OCI-LY1 (cell line): ENCODE data around the gene KRTAP3-2.
"Not testable (repeated sequence)": the region's sequence is repeated elsewhere in the genome, so short reads cannot be mapped to it uniquely, and the experiment has no call there.

Experiments
- H2AFZ ChIP-seq: fragments of 200-600 bp; sonication (generic), shearing (Covaris generic); 2 replicates; pipeline ENCODE4 v1.6.0; 2014; ENCODE audit warnings: antibody characterized with exemption, mild to moderate bottlenecking, low read length
- H3F3A ChIP-seq: fragments of 200-600 bp; sonication (generic), shearing (Covaris generic); 2 replicates; pipeline ENCODE4 v1.6.0; 2014; ENCODE audit warnings: mild to moderate bottlenecking, antibody characterized with exemption, low read length, moderate library complexity; ENCODE audit not compliant: insufficient read depth
- H3K27ac ChIP-seq: fragments of 200-600 bp; sonication (generic); 2 replicates; pipeline ENCODE4 v1.5.1; 2014; ENCODE audit warnings: low read length, mixed run types, mild to moderate bottlenecking, low read depth; ENCODE audit not compliant: poor library complexity, severe bottlenecking
- H3K27me3 ChIP-seq: fragments of 200-600 bp; sonication (generic); 2 replicates; pipeline ENCODE4 v1.6.0; 2014; ENCODE audit warnings: antibody characterized with exemption, mild to moderate bottlenecking, low read length, moderate library complexity; ENCODE audit not compliant: insufficient read depth
- H3K36me3 ChIP-seq: fragments of 200-600 bp; sonication (generic); 2 replicates; pipeline ENCODE4 v1.6.1; 2014; ENCODE audit warnings: mild to moderate bottlenecking, antibody characterized with exemption, low read length, moderate library complexity, mixed read lengths; ENCODE audit not compliant: insufficient read depth
- H3K4me1 ChIP-seq: fragments of 200-600 bp; sonication (generic); 2 replicates; pipeline ENCODE4 v1.5.1; 2014; ENCODE audit warnings: mild to moderate bottlenecking, low read length, moderate library complexity; ENCODE audit not compliant: insufficient read depth, severe bottlenecking
- H3K4me2 ChIP-seq: fragments of 200-600 bp; sonication (generic), shearing (Covaris generic); 2 replicates; pipeline ENCODE4 v1.6.1; 2014; ENCODE audit warnings: low read length
- H3K4me3 ChIP-seq: fragments of 200-600 bp; sonication (generic); 2 replicates; pipeline ENCODE4 v1.5.1; 2014; ENCODE audit warnings: low read length, low read depth, mild to moderate bottlenecking, mixed read lengths; ENCODE audit not compliant: poor library complexity, severe bottlenecking
- H3K79me2 ChIP-seq: fragments of 200-600 bp; shearing (Covaris generic); 2 replicates; pipeline ENCODE4 v1.6.1; 2016; ENCODE audit warnings: mixed run types, low read length, mixed read lengths; ENCODE audit not compliant: insufficient read depth
- H3K9ac ChIP-seq: fragments of 200-600 bp; sonication (generic), shearing (Covaris generic); 2 replicates; pipeline ENCODE4 v1.6.1; 2014; ENCODE audit warnings: mild to moderate bottlenecking, low read length, mixed read lengths
- H3K9me2 ChIP-seq: fragments of 200-600 bp; sonication (generic), shearing (Covaris generic); 2 replicates; pipeline ENCODE4 v1.6.1; 2014; ENCODE audit warnings: low read depth, mild to moderate bottlenecking, low read length, mixed read lengths
- H3K9me3 ChIP-seq: fragments of 200-600 bp; shearing (Covaris generic); 2 replicates; pipeline ENCODE4 v1.6.1; 2014; ENCODE audit warnings: low read length, mixed read lengths
- H4K20me1 ChIP-seq: fragments of 200-600 bp; sonication (generic), shearing (Covaris generic); 2 replicates; pipeline ENCODE4 v1.6.0; 2016; ENCODE audit warnings: mild to moderate bottlenecking, low read length; ENCODE audit not compliant: insufficient read depth
- CTCF ChIP-seq: fragments of 200-600 bp; sonication (generic), shearing (Covaris generic); IDR thresholded peaks from 2 replicates; pipeline ENCODE4 v1.5.1; 2017; ENCODE audit warnings: mild to moderate bottlenecking, antibody characterized with exemption, low read length, moderate library complexity, mixed read lengths
- EZH2 ChIP-seq: fragments of 200-600 bp; sonication (generic), shearing (Covaris generic); IDR thresholded peaks from 2 replicates; pipeline ENCODE4 v1.8.0; 2017; ENCODE audit warnings: borderline replicate concordance, mixed run types, mild to moderate bottlenecking, antibody characterized with exemption, low read length, moderate library complexity, mixed read lengths

Gene KRTAP3-2

DNA sequence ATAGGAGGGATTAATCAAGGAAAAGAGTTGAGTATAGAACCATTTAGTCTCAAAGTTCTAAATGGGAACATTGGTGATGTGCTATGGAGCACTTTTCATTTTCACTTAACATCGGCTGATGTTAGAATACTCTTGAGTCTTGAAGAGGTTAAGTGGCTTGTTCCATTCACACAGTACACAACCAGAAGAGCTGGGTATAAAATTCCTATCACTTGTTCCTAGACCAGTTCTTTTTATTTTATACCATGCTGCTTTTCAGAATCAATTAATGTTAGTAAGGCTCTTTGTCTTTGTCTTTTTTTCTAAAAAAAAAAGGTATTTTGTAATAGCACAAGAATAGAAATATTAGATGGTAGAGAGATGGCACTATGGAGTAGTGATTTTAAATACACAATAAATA, 43.2 kb upstream of the KRTAP3-2 start:
- TF ChIP-seq EZH2 (no peak), CTCF (no peak)
- H3K36me3 ChIP-seq = no peaks in the 10 kb centered on the region
- H3F3A ChIP-seq = no peaks in the 10 kb centered on the region
- H3K9me3 ChIP-seq = no peaks in the 10 kb centered on the region
- no peak overlapping the region for H3K27ac ChIP-seq
- no peaks in the 10 kb centered on the region for H3K27me3 ChIP-seq
- no peaks in the 10 kb centered on the region for H4K20me1 ChIP-seq
- H3K4me3 ChIP-seq = no peak overlapping the region
- no peaks in the 10 kb centered on the region for H3K4me1 ChIP-seq
- no peak overlapping the region for H2AFZ ChIP-seq
- no peak overlapping the region for H3K4me2 ChIP-seq
- no peaks in the 10 kb centered on the region for H3K9me2 ChIP-seq
- H3K9ac ChIP-seq = no peak overlapping the region
- no peaks in the 10 kb centered on the region for H3K79me2 ChIP-seq

DNA sequence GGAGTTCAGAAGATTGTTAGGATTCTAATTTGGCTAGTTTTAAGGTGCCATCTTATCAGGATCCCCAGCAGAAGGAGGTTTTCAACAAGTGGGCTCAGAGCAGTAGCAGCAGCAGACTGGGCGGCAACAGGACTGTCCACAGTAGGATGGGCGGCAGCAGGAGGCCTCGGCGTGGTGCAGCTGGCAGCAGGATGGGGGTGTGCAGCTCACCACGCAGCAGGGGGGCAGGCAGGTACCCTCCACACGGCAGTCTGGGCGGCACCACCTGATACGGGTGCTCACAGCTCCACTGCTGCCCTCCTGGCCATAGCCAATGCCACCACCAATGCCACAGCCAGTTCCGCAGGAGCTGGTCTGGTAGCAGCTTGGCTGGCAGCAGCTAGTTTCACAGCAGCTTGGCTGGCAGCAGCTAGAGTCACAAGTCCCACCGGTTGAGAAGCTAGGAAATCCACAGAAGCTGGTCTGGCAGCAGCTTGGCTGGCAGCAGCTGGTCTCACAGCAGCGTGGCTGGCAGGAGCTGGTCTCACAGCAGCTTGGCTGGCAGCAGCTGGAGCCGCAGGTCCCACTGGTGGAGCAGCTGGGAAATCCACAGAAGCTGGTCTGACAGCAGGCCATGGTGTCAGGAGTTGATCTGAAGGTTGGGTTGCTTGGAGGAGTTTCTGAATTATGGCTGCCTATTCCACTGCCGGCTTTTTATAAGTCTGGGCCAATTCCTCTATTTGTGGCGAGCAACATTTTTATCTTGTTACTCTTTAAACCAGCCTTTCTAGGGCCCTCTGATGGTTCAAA, 41.3 kb upstream of the KRTAP3-2 start, which contains the start of gene KRTAP1-1:
Gene KRTAP1-1, minus strand, starts transcription at position 668 of the 789 bp plus-strand sequence. Its CDS starts 53 bp downstream, at position 615.
- H3K4me3 ChIP-seq, H3K9me3 ChIP-seq, H3K9me2 ChIP-seq, H3K27me3 ChIP-seq, H3K4me2 ChIP-seq, H2AFZ ChIP-seq, H3K4me1 ChIP-seq, H3K36me3 ChIP-seq, H3K9ac ChIP-seq, H3K79me2 ChIP-seq, H4K20me1 ChIP-seq, H3K27ac ChIP-seq, H3F3A ChIP-seq: not testable (repeated sequence)

- no peaks in the 10 kb centered on the region for H3K36me3 ChIP-seq
- H4K20me1 ChIP-seq = no peaks in the 10 kb centered on the region
- H3K27ac ChIP-seq = no peak overlapping the region
- H3K4me2 ChIP-seq = no peak overlapping the region
- H3K9me3 ChIP-seq = no peaks in the 10 kb centered on the region
- no peak overlapping the region for H2AFZ ChIP-seq
- H3F3A ChIP-seq = no peaks in the 10 kb centered on the region
- H3K27me3 ChIP-seq = no peaks in the 10 kb centered on the region
- no peak overlapping the region for H3K9ac ChIP-seq
- H3K4me3 ChIP-seq = no peak overlapping the region
- no peaks in the 10 kb centered on the region for H3K79me2 ChIP-seq
- no peak for TF ChIP-seq CTCF
- H3K4me1 ChIP-seq = no peaks in the 10 kb centered on the region
- no peaks in the 10 kb centered on the region for H3K9me2 ChIP-seq
These were observed 38.2 kb upstream of the KRTAP3-2 start for GRCh38 chr17:41037853-41038350.

DNA sequence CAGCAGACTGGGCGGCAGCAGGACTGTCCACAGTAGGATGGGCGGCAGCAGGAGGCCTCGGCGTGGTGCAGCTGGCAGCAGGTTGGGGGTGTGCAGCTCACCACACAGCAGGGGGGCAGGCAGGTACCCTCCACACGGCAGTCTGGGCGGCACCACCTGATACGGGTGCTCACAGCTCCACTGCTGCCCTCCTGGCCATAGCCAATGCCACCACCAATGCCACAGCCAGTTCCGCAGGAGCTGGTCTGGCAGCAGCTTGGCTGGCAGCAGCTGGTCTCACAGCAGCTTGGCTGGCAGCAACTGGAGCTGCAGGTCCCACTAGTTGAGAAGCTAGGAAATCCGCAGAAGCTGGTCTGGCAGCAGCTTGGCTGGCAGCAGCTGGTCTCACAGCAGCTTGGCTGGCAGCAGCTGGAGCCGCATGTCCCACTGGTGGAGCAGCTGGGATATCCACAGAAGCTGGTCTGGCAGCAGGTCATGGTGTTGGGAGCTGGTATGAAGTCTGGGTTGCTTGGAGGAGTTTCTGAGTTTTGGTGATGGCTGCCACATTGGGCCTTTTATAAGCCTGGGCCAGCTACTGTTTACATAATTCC, 34.7 kb upstream of the KRTAP3-2 start, which contains the start of gene KRTAP1-3:
Gene KRTAP1-3, minus strand, starts transcription at position 529 of the 590 bp plus-strand sequence. Its CDS starts 53 bp downstream, at position 476.
- H3K27ac ChIP-seq, H3K9me3 ChIP-seq, H3F3A ChIP-seq, H3K4me1 ChIP-seq, H3K79me2 ChIP-seq, H3K9me2 ChIP-seq, H3K36me3 ChIP-seq, H2AFZ ChIP-seq, H4K20me1 ChIP-seq, H3K4me2 ChIP-seq, H3K9ac ChIP-seq, H3K4me3 ChIP-seq, H3K27me3 ChIP-seq: not testable (repeated sequence)
